NCI-H748 treated with DMSO at 0.1 percent for 48 hours (cell line): ENCODE data around the gene DGLUCY.
"Not testable (repeated sequence)": the region's sequence is repeated elsewhere in the genome, so short reads cannot be mapped to it uniquely, and the experiment has no call there.

Source experiments
- DNase-seq: peaks from one replicate; lab custom pipeline; 2025; lab: John Stamatoyannopoulos, UW

The DGLUCY gene

GRCh38 chr14:91233936-91234790 is 120.3 kb downstream of the DGLUCY start:
- DNase-seq = no peak

GRCh38 chr14:91234791-91235114 is 120.9 kb downstream of the DGLUCY start:
- DNase-seq = no peak

GRCh38 chr14:91235841-91236240 is 122.0 kb downstream of the DGLUCY start:
- no peak for DNase-seq

- no peak for DNase-seq
Observed at GRCh38 chr14:91237219-91237618, 123.3 kb downstream of the DGLUCY start.

- no peak for DNase-seq
Observed at GRCh38 chr14:91238085-91238484, 124.2 kb downstream of the DGLUCY start.

- no peak for DNase-seq
Observed at GRCh38 chr14:91238661-91239060, 124.8 kb downstream of the DGLUCY start.

- DNase-seq = no peak
Observed at GRCh38 chr14:91241863-91242262, 128.0 kb downstream of the DGLUCY start.

- DNase-seq = no peak
Observed at GRCh38 chr14:91242635-91243034, 128.8 kb downstream of the DGLUCY start.

GRCh38 chr14:91243074-91243471 is 129.2 kb downstream of the DGLUCY start:
- no peak for DNase-seq

GRCh38 chr14:91244501-91244901 is 130.6 kb downstream of the DGLUCY start, which contains the start of gene GPR68:
GPR68 (minus strand) TSS chr14:91244704; CDS start chr14:91235050, 9,654 bp downstream.
- no peak for DNase-seq

- DNase-seq = no peak
Observed at GRCh38 chr14:91245029-91245428, 131.2 kb downstream of the DGLUCY start.

- DNase-seq = not testable (repeated sequence)
Observed at GRCh38 chr14:91245616-91246015, 131.7 kb downstream of the DGLUCY start.

- no peak for DNase-seq
Observed at GRCh38 chr14:91246051-91246852, 132.4 kb downstream of the DGLUCY start.

- peak; percentile 96 for DNase-seq
Observed at GRCh38 chr14:91249841-91250616, 136.2 kb downstream of the DGLUCY start.

GRCh38 chr14:91250912-91251311 is 137.0 kb downstream of the DGLUCY start:
- no peak for DNase-seq

- DNase-seq = no peak
Observed at GRCh38 chr14:91252871-91253794, 139.3 kb downstream of the DGLUCY start.

GRCh38 chr14:91253795-91254323 is 140.0 kb downstream of the DGLUCY start:
- DNase-seq = no peak

- DNase-seq = no peak
Observed at GRCh38 chr14:91254461-91254860, 140.6 kb downstream of the DGLUCY start.

- no peak for DNase-seq
Observed at GRCh38 chr14:91255026-91255695, 141.3 kb downstream of the DGLUCY start.

- no peak for DNase-seq
Observed at GRCh38 chr14:91256661-91257060, 142.8 kb downstream of the DGLUCY start.
